HG02852 (cell line): ENCODE measurements around the gene RAD54L2.
"Not testable (repeated sequence)": the region's sequence is repeated elsewhere in the genome, so short reads cannot be mapped to it uniquely, and the experiment has no call there.

Experiments used
- ATAC-seq: cut with Tn5 transposase; IDR thresholded peaks from one replicate; pipeline ENCODE4 v1.9.1; 2021; ENCODE audit warnings: mild to moderate bottlenecking, moderate library complexity; ENCODE audit not compliant: unreplicated experiment

The RAD54L2 gene

DNA sequence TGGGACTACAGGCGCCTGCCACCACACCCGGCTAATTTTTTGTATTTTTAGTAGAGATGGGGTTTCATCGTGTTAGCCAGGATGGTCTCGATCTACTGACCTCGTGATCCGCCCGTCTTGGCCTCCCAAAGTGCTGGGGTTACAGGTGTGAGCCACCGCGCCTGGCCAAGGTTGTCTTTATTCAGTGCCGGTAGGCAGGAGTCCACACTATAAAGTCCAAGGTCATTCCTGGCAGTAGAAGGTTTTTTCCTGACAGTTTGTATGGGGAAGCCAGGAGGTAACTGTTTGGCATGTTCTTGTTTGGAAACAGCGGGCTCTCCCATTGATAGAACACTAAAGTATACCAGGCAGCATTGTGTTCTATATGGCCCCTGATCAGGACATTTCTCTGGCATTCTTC, 4.1 kb downstream of the RAD54L2 start:
- ATAC-seq = not testable (repeated sequence)

DNA sequence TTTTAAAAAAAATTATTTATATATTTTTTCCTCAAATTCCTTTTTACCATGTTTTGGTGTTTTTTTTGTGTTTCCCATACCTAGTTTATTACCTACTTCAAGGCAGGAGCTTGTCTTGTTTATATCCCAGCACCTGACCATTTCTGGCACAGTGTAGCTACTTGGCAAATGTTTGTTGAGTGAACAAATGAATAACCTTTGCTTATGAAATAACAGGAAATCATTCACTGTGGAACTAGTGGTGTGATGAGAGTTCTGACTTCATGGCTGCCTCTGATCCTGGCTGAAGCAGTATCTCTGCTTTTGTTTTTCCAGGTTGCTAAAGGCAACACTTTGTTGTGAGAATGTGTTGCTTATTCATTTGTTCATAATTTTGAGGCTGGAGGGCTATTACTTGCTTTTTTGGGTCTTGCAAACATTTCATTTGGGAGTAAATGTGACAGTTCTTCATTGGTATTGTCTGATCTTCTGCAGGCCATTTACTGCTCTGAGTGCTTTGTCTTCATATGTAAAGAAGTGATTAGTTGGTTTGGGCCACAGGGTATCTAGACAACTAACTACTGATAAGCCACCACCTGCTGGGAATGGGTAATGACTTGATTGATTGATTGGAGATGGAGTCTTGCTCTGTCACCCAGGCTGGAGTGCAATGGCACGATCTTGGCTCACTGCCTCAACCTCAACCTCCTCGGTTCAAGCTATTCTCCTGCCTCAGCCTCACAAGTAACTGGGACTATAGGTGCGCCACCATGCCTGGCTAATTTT, 5.7 kb downstream of the RAD54L2 start:
- ATAC-seq = no peak

DNA sequence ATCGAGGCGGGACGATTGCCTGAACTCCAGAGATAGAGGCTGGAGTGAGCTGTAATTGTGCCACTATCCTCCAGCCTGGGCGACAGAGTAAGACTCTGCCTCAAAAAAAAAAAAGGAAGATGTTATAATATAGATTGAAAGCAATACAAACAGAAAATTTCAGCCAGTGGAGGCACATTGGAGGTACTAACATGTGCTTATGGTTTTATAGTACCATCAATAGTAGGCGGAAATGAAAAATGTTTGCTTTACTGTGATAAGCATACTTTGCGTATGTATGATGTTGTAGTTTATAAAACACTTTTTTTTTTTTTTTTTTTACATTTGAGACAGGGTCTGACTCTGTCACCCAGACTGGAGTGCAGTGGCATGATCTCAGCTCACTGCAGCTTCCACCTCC, 8.8 kb downstream of the RAD54L2 start:
- ATAC-seq = no peak

DNA sequence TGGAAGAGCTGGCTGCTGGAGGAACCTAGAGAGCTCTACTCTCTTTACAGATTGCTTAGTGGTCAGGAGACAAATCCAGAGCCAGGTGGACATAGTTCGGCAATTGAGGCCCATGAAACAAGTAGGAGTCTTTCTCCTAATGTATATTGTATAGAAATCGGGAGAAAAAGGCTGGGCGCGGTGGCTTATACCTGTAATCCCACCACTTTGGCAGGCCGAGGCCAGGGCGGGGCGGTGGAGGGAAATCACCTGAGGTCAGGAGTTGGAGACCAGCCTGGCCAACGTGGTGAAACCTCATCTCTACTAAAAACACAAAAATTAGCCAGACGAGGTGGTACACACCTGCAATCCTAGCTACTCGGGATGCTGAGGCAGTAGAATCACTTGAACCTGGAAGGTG, 10.8 kb downstream of the RAD54L2 start:
- no peak for ATAC-seq

DNA sequence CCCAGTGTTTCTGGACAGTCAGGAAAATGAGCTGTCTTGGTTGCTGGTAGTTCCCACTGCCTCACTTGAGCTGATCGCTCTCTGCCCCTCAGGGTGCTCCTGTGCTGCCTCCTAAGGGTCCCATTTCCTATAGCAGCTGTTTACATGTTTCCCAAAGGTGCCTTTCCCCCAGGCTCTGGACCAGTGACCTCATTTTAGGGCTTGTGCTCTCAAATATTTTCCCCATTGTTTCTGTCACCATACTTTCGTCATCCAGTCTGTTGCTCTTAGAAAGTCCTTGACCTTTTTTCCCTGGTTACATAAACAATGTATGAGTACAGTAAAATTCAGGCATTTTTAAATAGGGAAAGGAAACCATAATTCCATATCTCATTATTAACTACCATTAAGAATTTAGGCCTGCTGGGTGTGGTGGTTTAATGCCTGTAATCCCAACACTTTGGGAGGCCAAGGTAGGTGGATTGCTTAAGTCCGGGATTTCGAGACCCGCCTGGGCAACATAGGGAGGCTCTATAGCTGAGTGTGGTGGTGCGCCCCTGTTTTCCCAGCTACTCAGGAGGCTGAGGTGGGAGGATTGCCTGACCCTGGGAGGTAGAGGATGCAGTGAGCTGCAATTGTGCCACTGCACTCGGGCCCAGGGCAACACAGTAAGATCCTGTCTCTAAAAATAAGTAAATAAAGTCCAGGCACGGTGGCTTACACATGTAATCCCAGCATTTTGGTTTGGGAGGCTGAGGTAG, 11.7 kb downstream of the RAD54L2 start:
- no peak for ATAC-seq

DNA sequence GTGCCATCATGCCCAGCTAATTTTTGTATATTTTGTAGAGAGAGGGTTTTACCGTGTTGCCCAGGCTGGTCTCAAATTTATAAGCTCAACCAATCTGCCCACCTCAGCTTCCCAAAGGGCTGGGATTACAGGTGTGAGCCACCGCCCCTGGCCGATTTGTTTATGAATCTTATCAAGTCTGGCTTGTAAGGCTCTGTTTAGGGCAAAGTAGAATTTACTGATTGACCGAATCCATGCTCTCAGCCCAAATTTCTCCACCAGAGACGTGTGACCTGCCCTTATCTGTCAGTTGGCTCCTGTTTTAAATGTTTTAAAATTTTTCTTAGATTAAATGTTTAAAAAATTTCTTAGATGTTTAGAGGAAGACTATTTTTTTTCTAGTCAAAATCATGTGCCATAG, 19.5 kb downstream of the RAD54L2 start:
- no peak for ATAC-seq

DNA sequence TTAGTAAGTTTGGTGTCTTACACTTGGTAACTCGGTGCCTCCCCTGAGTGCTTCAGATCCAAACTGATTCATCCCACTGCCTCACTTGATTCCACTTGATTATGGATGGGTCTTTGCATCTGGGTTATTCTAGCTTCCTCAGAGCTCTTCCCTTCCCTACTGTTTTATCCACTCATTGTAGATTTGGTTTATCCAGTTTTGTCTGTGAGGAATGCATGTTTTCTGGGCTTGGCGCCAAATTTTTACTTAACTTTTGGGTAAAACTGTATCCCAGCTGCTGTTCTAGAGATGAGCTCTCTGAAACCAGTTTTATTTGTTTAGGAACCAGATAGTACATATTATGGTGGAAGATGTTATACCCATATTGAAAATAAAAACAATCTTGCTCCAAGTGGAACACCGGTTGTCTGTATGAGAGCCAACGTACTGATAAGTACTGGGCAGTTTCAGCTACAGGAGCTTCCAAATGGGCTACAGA, 20.9 kb downstream of the RAD54L2 start:
- ATAC-seq = no peak

DNA sequence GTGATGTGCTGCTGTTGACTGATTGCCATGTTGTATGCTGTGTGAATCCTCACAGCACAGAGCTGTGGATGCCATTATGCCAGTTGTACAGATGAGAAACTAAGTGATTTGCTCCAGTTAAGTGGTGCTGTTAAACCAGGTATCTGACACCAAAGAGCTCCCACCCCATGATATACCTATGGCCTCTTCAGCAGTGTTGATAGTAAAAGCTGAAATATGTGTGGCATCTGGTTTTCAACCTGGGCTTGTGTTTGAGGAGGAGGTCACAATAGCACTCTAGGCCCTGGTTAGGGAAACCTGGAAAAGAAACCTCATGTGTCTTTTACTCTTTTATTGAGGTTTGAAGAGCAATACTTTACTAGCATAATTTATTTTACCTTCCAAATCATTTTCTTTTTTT, 21.4 kb downstream of the RAD54L2 start:
- ATAC-seq = no peak

DNA sequence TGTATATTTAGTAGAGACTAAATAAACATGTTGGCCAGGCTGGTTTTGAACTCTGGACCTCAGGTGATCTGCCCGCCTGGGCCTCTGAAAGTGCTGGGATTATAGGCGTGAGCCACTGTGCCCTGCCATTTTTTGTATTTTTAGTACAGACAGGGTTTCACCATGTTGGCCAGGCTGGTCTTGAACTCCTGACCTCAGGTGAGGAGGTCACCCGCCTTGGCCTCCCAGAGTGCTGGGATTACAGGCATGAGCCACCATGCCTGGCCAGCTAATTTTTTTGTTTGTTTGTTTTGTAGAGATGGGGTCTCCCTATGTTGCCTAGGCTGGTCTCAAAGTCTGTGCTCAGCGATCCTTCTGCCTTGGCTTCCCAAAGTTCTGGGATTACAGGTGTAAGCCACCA, 23.9 kb downstream of the RAD54L2 start:
- not testable (repeated sequence) for ATAC-seq

DNA sequence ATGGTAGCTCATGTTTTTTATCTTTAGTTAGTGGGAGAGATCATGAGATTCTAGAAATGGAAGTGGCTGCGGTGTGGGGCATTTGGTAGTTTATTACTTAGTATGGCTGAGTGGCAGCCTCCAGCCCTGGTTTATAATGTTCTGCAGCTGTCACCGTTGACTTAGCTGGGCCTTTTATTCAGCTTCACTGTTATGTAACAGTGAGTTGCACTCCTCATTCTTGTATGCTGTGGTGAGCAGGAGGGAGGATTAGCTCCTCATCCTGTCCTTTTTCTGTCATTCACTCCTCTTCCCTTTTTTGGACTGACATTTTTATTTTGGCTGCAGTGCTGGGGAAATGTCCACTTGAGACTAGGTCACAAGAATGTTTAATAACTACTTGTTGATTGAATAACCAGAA, 29.5 kb downstream of the RAD54L2 start:
- no peak for ATAC-seq

DNA sequence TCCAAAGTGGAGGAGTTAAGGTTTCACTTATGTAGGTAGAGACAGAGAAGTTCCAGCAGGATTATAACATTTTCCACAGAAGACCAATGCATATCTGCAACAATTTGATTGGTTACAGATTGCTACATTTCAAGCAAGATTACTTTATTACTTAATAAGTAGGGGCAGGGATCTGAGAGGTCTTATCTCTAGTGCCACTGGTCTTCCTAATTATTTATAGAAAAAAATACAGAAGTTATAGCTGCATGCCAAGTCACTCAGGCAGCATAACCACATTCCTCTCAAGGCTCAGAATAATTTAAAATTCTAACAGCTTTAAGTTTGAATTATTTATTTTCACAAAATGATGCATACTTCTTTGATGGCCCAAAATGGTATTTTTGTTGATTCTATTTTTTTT, 30.5 kb downstream of the RAD54L2 start:
- ATAC-seq = no peak

DNA sequence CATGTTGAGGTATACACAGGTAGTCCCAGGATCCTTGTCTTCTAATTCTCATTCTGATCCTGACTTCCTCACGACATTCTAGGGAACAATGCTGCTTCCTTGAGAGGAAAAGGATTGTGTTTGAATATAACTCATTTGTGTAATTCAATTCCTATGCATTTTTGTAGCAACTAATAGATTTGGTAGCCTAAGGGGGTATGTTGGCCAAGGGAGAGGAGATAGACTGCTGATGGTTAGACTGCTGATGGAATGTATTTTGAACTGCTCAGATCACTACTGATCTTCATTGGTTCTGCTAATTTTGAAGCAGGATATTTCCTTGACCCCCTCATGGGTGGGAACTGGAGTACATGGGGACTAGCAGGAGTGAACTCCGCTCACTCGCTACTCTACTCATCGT, 39.7 kb downstream of the RAD54L2 start:
- ATAC-seq = no peak

DNA sequence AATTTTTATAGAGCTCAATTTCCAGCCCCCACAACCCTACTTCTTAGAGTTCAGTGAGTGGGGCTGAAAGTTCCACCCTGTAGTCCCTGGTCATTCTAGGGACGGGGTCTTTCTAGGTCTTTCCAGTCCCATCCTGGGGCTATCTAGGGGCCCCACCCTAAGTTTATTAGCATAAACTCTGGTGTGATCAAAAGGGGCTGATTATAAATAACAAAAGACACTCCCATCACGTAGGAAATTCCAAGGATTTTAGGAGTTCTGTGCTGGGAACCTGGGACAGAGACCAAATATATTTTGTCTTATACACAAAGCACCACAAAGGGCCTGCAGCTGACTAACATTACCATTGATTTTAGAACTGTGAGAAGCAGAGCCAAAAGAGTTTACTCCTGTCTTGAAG, 41.9 kb downstream of the RAD54L2 start:
- ATAC-seq = no peak

DNA sequence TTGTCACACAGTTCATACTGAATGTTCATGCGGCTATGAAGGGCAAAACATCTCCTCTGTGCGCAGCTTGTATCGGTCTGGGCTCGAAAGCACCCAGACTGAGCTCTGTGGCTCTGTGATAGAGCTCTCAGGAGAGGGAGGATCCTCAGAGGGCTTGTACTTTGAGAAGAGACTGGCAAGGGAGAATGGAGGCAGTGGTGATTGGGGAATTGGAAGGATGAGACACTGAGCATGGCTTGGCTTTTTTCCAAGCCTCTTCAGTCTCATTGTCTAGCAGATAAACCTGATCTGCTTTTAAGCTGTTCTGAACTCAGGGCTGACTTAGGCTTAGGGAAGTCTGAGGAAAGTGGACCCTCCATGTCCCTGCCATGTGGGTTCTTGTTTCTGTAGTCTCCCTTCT, 43.0 kb downstream of the RAD54L2 start:
- no peak for ATAC-seq

DNA sequence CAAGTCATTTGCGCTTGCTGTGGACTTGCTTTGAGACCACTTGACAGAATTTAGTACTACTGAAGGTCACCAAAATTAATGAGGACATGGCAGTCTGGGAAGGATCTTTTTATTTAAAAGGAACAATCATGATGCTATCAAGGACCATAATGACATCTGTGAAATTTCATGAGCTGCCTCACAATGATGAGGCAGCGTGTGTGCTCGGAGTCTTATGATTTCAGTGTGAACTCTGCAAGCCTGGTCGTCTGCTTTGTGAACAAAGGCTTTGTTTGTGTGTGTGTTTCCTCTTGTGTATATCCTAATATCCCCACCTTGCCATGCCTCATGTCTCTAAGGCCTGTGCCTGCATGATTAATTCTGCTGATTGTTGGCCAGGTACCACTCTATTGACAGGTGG, 46.7 kb downstream of the RAD54L2 start:
- ATAC-seq = no peak

DNA sequence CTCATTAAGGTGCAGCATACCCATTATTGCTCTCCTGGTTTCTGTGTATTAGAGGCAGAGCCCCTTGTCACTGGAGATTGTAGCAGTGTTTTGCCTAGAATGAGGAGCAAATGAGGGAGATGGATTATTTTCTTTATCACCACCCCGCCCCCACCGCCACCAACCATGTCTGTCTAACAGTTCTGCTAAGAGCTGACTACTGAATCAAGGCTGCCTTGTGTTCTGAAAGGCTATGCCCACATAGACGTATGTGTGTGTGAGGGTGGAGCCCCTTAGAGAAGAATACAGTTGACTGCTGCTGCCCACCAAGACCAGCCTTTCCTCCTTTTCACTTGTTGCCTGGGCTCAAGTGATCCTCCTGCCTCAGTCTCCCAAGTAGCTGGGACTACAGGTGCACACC, 47.4 kb downstream of the RAD54L2 start:
- no peak for ATAC-seq
